ENCODE measurements around the gene CCDC47.
"Not testable (repeated sequence)": the region's sequence is repeated elsewhere in the genome, so short reads cannot be mapped to it uniquely, and the experiment has no call there.

CCDC47 gene

GRCh38 chr17:63773272-63774140, at the start of gene CCDC47:
CCDC47 (minus strand) TSS chr17:63773597; CDS start chr17:63766175, 7,422 bp downstream.
- DNase-seq = peak; percentile 89 to 94 (median 94)

GRCh38 chr17:63822537-63822936, 49.1 kb upstream of the CCDC47 start:
- DNase-seq = no peak

GRCh38 chr17:63821804-63822203, 48.4 kb upstream of the CCDC47 start:
- DNase-seq = no peak

- no peak for DNase-seq
These were observed 47.7 kb upstream of the CCDC47 start for GRCh38 chr17:63820963-63821561.

GRCh38 chr17:63819585-63820537, 46.5 kb upstream of the CCDC47 start:
- DNase-seq = no peak

- no peak for DNase-seq
These were observed 45.7 kb upstream of the CCDC47 start for GRCh38 chr17:63819131-63819530.

GRCh38 chr17:63817736-63818385, 44.5 kb upstream of the CCDC47 start:
- DNase-seq = no peak

- no peak for DNase-seq
These were observed 43.3 kb upstream of the CCDC47 start for GRCh38 chr17:63816669-63817068.

- DNase-seq = no peak
These were observed 42.7 kb upstream of the CCDC47 start for GRCh38 chr17:63816123-63816522.

- no peak for DNase-seq
These were observed 36.6 kb upstream of the CCDC47 start for GRCh38 chr17:63809970-63810369.

GRCh38 chr17:63805591-63805990, 32.2 kb upstream of the CCDC47 start:
- no peak for DNase-seq

- DNase-seq = no peak
These were observed 30.9 kb upstream of the CCDC47 start for GRCh38 chr17:63804328-63804727.

GRCh38 chr17:63800783-63801182, 27.4 kb upstream of the CCDC47 start:
- no peak for DNase-seq

- no peak for DNase-seq
These were observed 25.2 kb upstream of the CCDC47 start for GRCh38 chr17:63798572-63799106.

GRCh38 chr17:63796375-63796774, 23.0 kb upstream of the CCDC47 start:
- not testable (repeated sequence) for DNase-seq

GRCh38 chr17:63792055-63792729, 18.8 kb upstream of the CCDC47 start:
- DNase-seq = no peak

- no peak for DNase-seq
These were observed 16.7 kb upstream of the CCDC47 start for GRCh38 chr17:63790057-63790456.

GRCh38 chr17:63786971-63787711, 13.7 kb upstream of the CCDC47 start:
- no peak for DNase-seq

GRCh38 chr17:63786117-63786516, 12.7 kb upstream of the CCDC47 start:
- DNase-seq = no peak

- DNase-seq = no peak
These were observed 12.2 kb upstream of the CCDC47 start for GRCh38 chr17:63785556-63785955.

GRCh38 chr17:63783522-63783921, 10.1 kb upstream of the CCDC47 start:
- no peak for DNase-seq

Data from activated CD4-positive, CD25-positive, alpha-beta regulatory T cell (primary cell).